GM19023 (cell line): Measurements from ENCODE around the gene SMURF1.

Source experiments
- ATAC-seq: cut with Tn5 transposase; IDR thresholded peaks from one replicate; pipeline ENCODE4 v1.9.1; 2021; ENCODE audit warnings: mild to moderate bottlenecking, moderate library complexity; ENCODE audit not compliant: unreplicated experiment

Gene SMURF1

GRCh38 chr7:99030951-99031350 is 113.0 kb downstream of the SMURF1 start:
- ATAC-seq: no peak

- ATAC-seq: no peak
Measured at GRCh38 chr7:99030457-99030856, 113.5 kb downstream of the SMURF1 start.

GRCh38 chr7:99029466-99030435 is 114.2 kb downstream of the SMURF1 start:
- no peak for ATAC-seq

- ATAC-seq: no peak
Measured at GRCh38 chr7:99028261-99028973, 115.5 kb downstream of the SMURF1 start.

- ATAC-seq: no peak
Measured at GRCh38 chr7:99027841-99028240, 116.1 kb downstream of the SMURF1 start.

- ATAC-seq: no peak
Measured at GRCh38 chr7:99027241-99027640, 116.7 kb downstream of the SMURF1 start.

GRCh38 chr7:99024066-99024465 is 119.8 kb downstream of the SMURF1 start:
- no peak for ATAC-seq

GRCh38 chr7:99021941-99022560 is 121.9 kb downstream of the SMURF1 start:
- ATAC-seq: no peak

GRCh38 chr7:99020413-99020715 is 123.5 kb downstream of the SMURF1 start:
- ATAC-seq: no peak

GRCh38 chr7:99019523-99020412 is 124.1 kb downstream of the SMURF1 start:
- no peak for ATAC-seq

GRCh38 chr7:99016196-99016595 is 127.7 kb downstream of the SMURF1 start:
- ATAC-seq: no peak

- ATAC-seq: no peak
Measured at GRCh38 chr7:99014113-99014985, 129.6 kb downstream of the SMURF1 start.

GRCh38 chr7:99013266-99014112 is 130.4 kb downstream of the SMURF1 start:
- ATAC-seq: no peak

- ATAC-seq: no peak
Measured at GRCh38 chr7:99012722-99013121, 131.2 kb downstream of the SMURF1 start.

- no peak for ATAC-seq
Measured at GRCh38 chr7:99011706-99012404, 132.1 kb downstream of the SMURF1 start.

GRCh38 chr7:99011341-99011705 is 132.6 kb downstream of the SMURF1 start:
- no peak for ATAC-seq

- ATAC-seq: no peak
Measured at GRCh38 chr7:99010281-99010680, 133.6 kb downstream of the SMURF1 start.

GRCh38 chr7:99008921-99009530 is 134.9 kb downstream of the SMURF1 start:
- no peak for ATAC-seq
